ENCODE results near the gene SARS1.

DNA sequence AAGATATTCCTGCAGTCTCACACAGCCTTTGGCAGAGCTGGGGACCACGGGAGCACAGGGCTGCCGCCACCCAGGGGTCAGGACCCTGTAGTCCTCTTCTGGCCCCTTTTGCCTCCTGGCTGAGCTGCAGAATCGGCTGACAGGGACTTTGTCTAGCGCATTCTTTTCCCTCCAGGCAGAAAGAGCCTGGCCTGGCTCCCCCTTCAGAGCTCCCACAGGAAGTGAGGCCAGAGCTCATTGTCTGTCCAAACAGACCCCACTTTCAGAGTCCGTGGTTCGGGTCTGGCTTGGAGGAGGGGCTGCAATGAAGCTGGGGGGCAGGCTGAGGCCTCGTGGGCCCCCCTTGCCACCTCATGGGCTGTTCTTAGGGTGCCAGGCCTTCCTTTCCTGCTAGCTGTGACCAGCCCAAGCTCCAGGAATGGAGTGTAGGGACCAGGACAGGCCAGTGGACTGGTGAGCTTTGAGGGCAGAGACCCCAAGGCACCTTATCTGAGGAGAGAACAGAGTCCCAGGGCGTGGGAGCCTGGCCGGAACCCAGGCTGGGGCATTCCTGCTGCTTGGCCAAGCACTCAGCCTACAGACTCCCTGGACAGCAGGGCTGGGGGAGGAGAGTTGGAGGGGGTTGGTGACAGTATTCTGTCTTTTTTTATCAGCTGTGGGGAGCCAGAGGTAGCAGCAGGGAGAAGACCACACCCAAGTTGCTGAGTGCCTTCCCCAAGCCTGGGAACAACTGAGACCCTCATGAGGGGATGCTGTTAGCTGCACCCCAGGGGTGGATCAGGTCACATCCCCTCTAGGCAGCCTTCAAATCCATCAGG is 40.3 kb downstream of the SARS1 start:
- TF ChIP-seq, protein P1, sequence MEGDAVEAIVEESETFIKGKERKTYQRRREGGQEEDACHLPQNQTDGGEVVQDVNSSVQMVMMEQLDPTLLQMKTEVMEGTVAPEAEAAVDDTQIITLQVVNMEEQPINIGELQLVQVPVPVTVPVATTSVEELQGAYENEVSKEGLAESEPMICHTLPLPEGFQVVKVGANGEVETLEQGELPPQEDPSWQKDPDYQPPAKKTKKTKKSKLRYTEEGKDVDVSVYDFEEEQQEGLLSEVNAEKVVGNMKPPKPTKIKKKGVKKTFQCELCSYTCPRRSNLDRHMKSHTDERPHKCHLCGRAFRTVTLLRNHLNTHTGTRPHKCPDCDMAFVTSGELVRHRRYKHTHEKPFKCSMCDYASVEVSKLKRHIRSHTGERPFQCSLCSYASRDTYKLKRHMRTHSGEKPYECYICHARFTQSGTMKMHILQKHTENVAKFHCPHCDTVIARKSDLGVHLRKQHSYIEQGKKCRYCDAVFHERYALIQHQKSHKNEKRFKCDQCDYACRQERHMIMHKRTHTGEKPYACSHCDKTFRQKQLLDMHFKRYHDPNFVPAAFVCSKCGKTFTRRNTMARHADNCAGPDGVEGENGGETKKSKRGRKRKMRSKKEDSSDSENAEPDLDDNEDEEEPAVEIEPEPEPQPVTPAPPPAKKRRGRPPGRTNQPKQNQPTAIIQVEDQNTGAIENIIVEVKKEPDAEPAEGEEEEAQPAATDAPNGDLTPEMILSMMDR (conservative IDR thresholded peaks at IDR 0.05; ENCODE audit: low read length) = no peak
- TF ChIP-seq EZH2phosphoT487 (IDR thresholded peaks at IDR 0.05; ENCODE audit: borderline replicate concordance) = no peak

Measured in Loucy (cell line).